ENCODE results near the gene SDK2.

The SDK2 gene

GRCh38 chr17:73616120-73616872, 27.9 kb downstream of the SDK2 start:
- DNase-seq (ENCODE audit: insufficient read length, low spot score) (no peak), FAIRE-seq (no peak)
- no peak for TF ChIP-seq PAX5 (IDR thresholded peaks at IDR 0.05; ENCODE audit: insufficient read depth, low read length, severe bottlenecking)
- no peak for TF ChIP-seq POLR2AphosphoS5 (IDR thresholded peaks at IDR 0.05; ENCODE audit: low read depth, low read length)
- no peak for TF ChIP-seq SPI1 (IDR thresholded peaks at IDR 0.05; ENCODE audit: low read depth, low read length)
- TF ChIP-seq POU2F2 (IDR thresholded peaks at IDR 0.05; ENCODE audit: low read depth, low read length): no peak
- no peak for TF ChIP-seq POLR2A (IDR thresholded peaks at IDR 0.05; ENCODE audit: low read depth, low read length)
- TF ChIP-seq TAF1 (IDR thresholded peaks at IDR 0.05; ENCODE audit: low read depth, low read length): no peak

DNA sequence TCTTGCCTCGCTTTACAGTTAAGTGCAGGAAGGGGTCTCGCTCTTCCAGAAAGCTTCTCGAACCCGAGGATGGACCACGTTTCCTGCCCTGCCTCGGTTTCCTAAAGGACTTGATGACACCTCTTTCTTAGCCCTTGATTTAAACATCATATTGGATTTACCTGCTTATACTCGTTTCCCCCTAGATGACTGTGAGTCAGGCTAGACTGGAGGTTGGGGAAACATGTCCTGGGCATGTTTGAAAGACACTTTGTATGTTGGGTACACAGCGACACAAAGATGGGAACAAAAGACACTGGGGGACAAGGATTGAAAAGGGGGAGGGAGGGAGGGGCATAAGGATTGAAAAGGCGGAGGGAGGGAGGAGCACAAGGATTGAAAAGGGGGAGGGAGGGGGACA, 30.0 kb downstream of the SDK2 start:
- TF ChIP-seq POLR2AphosphoS5 (IDR thresholded peaks at IDR 0.05; ENCODE audit: low read depth, low read length) (no peak), PAX5 (IDR thresholded peaks at IDR 0.05; ENCODE audit: insufficient read depth, low read length, severe bottlenecking) (no peak), POLR2A (IDR thresholded peaks at IDR 0.05; ENCODE audit: low read depth, low read length) (no peak), SPI1 (IDR thresholded peaks at IDR 0.05; ENCODE audit: low read depth, low read length) (no peak), POU2F2 (IDR thresholded peaks at IDR 0.05; ENCODE audit: low read depth, low read length) (no peak), TAF1 (IDR thresholded peaks at IDR 0.05; ENCODE audit: low read depth, low read length) (no peak)
- no peak for FAIRE-seq
- no peak for DNase-seq (ENCODE audit: insufficient read length, low spot score)

DNA sequence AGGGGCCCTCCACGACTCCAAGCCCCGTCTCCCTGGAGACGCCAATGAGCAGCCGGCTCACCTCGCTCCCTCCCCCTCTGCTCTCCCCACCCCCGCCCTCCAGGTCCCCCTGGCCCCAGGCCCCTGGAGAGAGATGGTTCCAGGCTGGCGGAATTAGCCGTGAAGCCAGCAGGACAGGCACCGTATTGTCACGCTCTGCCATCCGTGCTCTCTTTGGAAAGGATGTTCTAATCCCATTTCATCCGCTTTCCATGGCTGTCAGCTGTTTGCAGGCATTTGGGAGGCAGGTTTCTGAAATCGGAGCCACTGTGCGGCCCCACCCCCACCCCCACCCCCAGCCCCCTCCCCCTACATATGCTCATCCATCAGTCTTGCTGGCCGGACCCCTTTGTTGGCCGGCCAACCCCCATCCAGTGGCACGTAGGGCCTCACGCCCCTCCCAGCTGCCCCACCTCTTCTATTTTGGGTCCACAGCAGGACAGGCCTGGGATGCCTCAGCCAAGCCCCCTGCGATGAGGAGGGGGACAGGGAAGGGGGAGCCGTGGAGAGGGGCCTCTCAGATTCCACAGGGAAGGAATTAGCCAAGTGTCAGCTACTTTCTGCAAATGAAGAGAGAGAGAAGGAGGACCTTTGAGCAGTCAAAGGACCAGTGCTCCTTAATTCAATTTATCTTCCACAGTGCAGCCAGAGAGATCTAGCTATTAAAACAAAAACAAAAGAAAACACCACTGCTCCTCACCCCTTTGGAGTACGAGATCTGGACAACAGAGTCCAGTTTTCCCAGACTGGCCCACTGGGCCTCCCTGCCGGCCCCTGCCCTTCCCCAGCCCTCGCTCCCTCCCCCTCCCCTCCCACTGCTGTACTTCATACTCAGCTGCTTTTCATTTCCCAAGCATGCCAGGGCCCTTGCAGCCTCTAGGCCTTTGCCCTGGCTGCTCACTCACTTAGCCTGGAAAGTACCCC, 30.7 kb downstream of the SDK2 start:
- no peak for DNase-seq (ENCODE audit: insufficient read length, low spot score)
- no peak for FAIRE-seq
- TF ChIP-seq TAF1 (IDR thresholded peaks at IDR 0.05; ENCODE audit: low read depth, low read length) (no peak), POU2F2 (IDR thresholded peaks at IDR 0.05; ENCODE audit: low read depth, low read length) (no peak), POLR2A (IDR thresholded peaks at IDR 0.05; ENCODE audit: low read depth, low read length) (no peak), SPI1 (IDR thresholded peaks at IDR 0.05; ENCODE audit: low read depth, low read length) (no peak), POLR2AphosphoS5 (IDR thresholded peaks at IDR 0.05; ENCODE audit: low read depth, low read length) (no peak), PAX5 (IDR thresholded peaks at IDR 0.05; ENCODE audit: insufficient read depth, low read length, severe bottlenecking) (no peak)

DNA sequence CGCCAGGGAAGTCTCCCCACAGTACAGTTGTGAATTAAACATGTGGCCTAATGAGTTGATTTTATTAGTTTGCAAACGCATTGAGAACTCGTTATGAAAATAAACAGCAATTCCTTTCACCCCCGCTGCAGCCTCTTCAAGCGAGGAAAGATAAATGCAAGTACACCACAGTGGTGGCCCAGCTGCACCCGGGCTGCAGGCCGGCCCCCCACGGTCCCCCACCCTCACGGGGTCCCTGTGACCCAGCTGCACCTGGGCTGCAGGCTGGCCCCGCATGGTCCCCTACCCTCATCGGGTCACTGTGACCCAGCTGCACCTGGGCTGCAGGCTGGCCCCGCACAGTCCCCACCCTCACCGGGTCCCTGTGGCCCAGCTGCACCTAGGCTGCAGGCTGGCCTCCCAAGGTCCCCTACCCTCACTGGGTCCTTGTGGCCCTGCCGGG, 32.2 kb downstream of the SDK2 start:
- DNase-seq (ENCODE audit: insufficient read length, low spot score) (no peak), FAIRE-seq (no peak)
- TF ChIP-seq POLR2AphosphoS5 (IDR thresholded peaks at IDR 0.05; ENCODE audit: low read depth, low read length) (no peak), SPI1 (IDR thresholded peaks at IDR 0.05; ENCODE audit: low read depth, low read length) (no peak), POU2F2 (IDR thresholded peaks at IDR 0.05; ENCODE audit: low read depth, low read length) (no peak), TAF1 (IDR thresholded peaks at IDR 0.05; ENCODE audit: low read depth, low read length) (no peak), PAX5 (IDR thresholded peaks at IDR 0.05; ENCODE audit: insufficient read depth, low read length, severe bottlenecking) (no peak), POLR2A (IDR thresholded peaks at IDR 0.05; ENCODE audit: low read depth, low read length) (no peak)

DNA sequence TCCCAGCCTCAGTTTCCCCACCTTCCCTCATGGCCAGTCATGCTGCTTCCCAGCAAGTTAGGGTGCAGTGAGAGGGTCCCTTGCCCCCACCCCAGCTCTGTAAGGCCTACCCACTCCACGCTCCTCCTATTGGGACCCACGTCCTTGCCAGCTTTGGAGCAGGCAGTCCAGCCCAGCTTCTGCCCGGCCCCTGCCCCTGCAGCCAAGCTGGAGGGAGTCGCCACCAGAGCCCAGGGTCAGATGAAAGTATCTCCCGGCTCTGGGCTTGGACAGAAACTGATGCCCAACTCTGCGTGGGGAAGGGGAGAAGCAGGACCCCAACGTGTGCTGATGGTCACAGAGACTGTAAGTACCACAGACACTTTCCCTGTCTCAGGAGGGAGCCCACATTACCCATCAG, 32.6 kb downstream of the SDK2 start:
- FAIRE-seq: no peak
- DNase-seq (ENCODE audit: insufficient read length, low spot score): no peak
- TF ChIP-seq POLR2AphosphoS5 (IDR thresholded peaks at IDR 0.05; ENCODE audit: low read depth, low read length): no peak

GRCh38 chr17:73610331-73610911, 33.8 kb downstream of the SDK2 start:
- DNase-seq (ENCODE audit: insufficient read length, low spot score) (no peak), FAIRE-seq (no peak)
- TF ChIP-seq POLR2AphosphoS5 (IDR thresholded peaks at IDR 0.05; ENCODE audit: low read depth, low read length): no peak

DNA sequence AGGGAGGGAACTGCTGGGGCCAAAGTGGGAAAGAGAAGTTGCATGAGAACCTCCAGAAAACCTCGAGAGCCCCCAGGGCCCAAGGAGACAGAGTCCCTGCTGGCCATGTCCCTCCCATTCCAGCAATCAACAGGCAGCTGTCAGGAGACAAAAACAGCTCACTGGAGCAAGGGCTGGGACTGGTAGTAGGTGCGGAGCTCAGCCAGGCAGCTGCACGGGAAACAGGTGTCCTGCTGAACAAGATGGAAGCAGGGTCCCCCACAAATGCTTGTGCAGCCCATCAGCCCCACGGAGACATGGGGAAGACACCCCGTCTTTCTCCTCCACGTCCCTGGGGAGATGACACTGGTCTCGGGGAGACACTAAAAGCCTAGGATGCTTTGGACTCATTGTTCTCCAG, 34.5 kb downstream of the SDK2 start:
- TF ChIP-seq TAF1 (IDR thresholded peaks at IDR 0.05; ENCODE audit: low read depth, low read length) (no peak), POLR2A (IDR thresholded peaks at IDR 0.05; ENCODE audit: low read depth, low read length) (no peak), PAX5 (IDR thresholded peaks at IDR 0.05; ENCODE audit: insufficient read depth, low read length, severe bottlenecking) (no peak), POLR2AphosphoS5 (IDR thresholded peaks at IDR 0.05; ENCODE audit: low read depth, low read length) (no peak), POU2F2 (IDR thresholded peaks at IDR 0.05; ENCODE audit: low read depth, low read length) (no peak), SPI1 (IDR thresholded peaks at IDR 0.05; ENCODE audit: low read depth, low read length) (no peak)
- FAIRE-seq (no peak), DNase-seq (ENCODE audit: insufficient read length, low spot score) (no peak)

- TF ChIP-seq POU2F2 (IDR thresholded peaks at IDR 0.05; ENCODE audit: low read depth, low read length) (no peak), TAF1 (IDR thresholded peaks at IDR 0.05; ENCODE audit: low read depth, low read length) (no peak), PAX5 (IDR thresholded peaks at IDR 0.05; ENCODE audit: insufficient read depth, low read length, severe bottlenecking) (no peak), POLR2A (IDR thresholded peaks at IDR 0.05; ENCODE audit: low read depth, low read length) (no peak), SPI1 (IDR thresholded peaks at IDR 0.05; ENCODE audit: low read depth, low read length) (no peak), POLR2AphosphoS5 (IDR thresholded peaks at IDR 0.05; ENCODE audit: low read depth, low read length) (no peak)
- no peak for FAIRE-seq
These were observed 35.2 kb downstream of the SDK2 start for GRCh38 chr17:73609060-73609459.

GRCh38 chr17:73605444-73605843, 38.8 kb downstream of the SDK2 start:
- FAIRE-seq: no peak
- DNase-seq (ENCODE audit: insufficient read length, low spot score): no peak
- TF ChIP-seq TAF1 (IDR thresholded peaks at IDR 0.05; ENCODE audit: low read depth, low read length): no peak

More at GRCh38 chr17:73609060-73609459, 35.2 kb downstream of the SDK2 start:
- DNase-seq (ENCODE audit: insufficient read length, low spot score): no peak
